ENCODE data around the gene MIPOL1. TPM values are rescaled to one million over a fixed set of nuclear protein-coding genes. Genes with fewer than 3 reads are reported as not detected.
A peak's percentile ranks its signal among the peaks of the same experiment; 100 is the strongest.

The MIPOL1 gene
- total and polyA plus RNA-seq, 2 of the 13 experiments (the other 11 are each of a cell fraction or from before 2014, with no cell fraction given), result 8.6 to 34.2 TPM

- TF ChIP-seq, protein P1, sequence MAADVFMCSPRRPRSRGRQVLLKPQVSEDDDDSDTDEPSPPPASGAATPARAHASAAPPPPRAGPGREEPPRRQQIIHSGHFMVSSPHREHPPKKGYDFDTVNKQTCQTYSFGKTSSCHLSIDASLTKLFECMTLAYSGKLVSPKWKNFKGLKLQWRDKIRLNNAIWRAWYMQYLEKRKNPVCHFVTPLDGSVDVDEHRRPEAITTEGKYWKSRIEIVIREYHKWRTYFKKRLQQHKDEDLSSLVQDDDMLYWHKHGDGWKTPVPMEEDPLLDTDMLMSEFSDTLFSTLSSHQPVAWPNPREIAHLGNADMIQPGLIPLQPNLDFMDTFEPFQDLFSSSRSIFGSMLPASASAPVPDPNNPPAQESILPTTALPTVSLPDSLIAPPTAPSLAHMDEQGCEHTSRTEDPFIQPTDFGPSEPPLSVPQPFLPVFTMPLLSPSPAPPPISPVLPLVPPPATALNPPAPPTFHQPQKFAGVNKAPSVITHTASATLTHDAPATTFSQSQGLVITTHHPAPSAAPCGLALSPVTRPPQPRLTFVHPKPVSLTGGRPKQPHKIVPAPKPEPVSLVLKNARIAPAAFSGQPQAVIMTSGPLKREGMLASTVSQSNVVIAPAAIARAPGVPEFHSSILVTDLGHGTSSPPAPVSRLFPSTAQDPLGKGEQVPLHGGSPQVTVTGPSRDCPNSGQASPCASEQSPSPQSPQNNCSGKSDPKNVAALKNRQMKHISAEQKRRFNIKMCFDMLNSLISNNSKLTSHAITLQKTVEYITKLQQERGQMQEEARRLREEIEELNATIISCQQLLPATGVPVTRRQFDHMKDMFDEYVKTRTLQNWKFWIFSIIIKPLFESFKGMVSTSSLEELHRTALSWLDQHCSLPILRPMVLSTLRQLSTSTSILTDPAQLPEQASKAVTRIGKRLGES (CRISPR knock-in tag; IDR thresholded peaks at IDR 0.05; ENCODE audit: borderline replicate concordance), result no peak
- TF ChIP-seq ZNF230 (CRISPR knock-in tag; IDR thresholded peaks at IDR 0.05), result no peak
- peak; percentile 67; the same call in 1 of the 2 replicates for TF ChIP-seq ZBTB25 (CRISPR knock-in tag; IDR thresholded peaks at IDR 0.05)
- TF ChIP-seq MYC (CRISPR knock-in tag; IDR thresholded peaks at IDR 0.05; ENCODE audit: borderline replicate concordance), result no peak
- TF ChIP-seq, protein P2, sequence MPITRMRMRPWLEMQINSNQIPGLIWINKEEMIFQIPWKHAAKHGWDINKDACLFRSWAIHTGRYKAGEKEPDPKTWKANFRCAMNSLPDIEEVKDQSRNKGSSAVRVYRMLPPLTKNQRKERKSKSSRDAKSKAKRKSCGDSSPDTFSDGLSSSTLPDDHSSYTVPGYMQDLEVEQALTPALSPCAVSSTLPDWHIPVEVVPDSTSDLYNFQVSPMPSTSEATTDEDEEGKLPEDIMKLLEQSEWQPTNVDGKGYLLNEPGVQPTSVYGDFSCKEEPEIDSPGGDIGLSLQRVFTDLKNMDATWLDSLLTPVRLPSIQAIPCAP (CRISPR knock-in tag; IDR thresholded peaks at IDR 0.05; ENCODE audit: low read depth), result no peak
- TF ChIP-seq RFX3 (CRISPR knock-in tag; IDR thresholded peaks at IDR 0.05), result no peak
- TF ChIP-seq NBN (conservative IDR thresholded peaks at IDR 0.05), result no peak
- no peak for TF ChIP-seq HOXA7 (CRISPR knock-in tag; IDR thresholded peaks at IDR 0.05)
- no peak for TF ChIP-seq SIN3A (IDR thresholded peaks at IDR 0.05; ENCODE audit: borderline replicate concordance, low read depth, low read length)
- TF ChIP-seq KAT8 (CRISPR knock-in tag; IDR thresholded peaks at IDR 0.05), result peak; percentile 54; the same call in 1 of the 2 replicates
- no peak for TF ChIP-seq MEIS1 (CRISPR knock-in tag; IDR thresholded peaks at IDR 0.05; ENCODE audit: borderline replicate concordance)
- TF ChIP-seq ZNF318 (CRISPR knock-in tag; IDR thresholded peaks at IDR 0.05), result no peak
- TF ChIP-seq PPARG (CRISPR knock-in tag; conservative IDR thresholded peaks at IDR 0.05), result no peak; the same call in 1 of the 2 replicates
- no peak for TF ChIP-seq ETV5 (CRISPR knock-in tag; IDR thresholded peaks at IDR 0.05; ENCODE audit: borderline replicate concordance)
- peak in 1 of 2 experiments; percentile 91; a peak in 2 of 4 replicates for TF ChIP-seq EP300 (IDR thresholded peaks at IDR 0.05; ENCODE audit: low read depth in 2 of 2, low read length in 2 of 2)
- no peak for TF ChIP-seq EP300 (CRISPR knock-in tag; IDR thresholded peaks at IDR 0.05; ENCODE audit: borderline replicate concordance)
- TF ChIP-seq PAX8 (CRISPR knock-in tag; IDR thresholded peaks at IDR 0.05; ENCODE audit: borderline replicate concordance), result no peak
Observed at GRCh38 chr14:37413504-37414003, 215.8 kb downstream of the MIPOL1 start (continued).
